Nephron (organoid): Measurements from ENCODE around the gene RCN1.
A peak's percentile ranks its signal among the peaks of the same experiment; 100 is the strongest.

Experiments used
- H3K27ac Mint-ChIP-seq, 3 experiments: 2 replicates each; pipeline ENCODE4 v1.8.0; 2020; ENCODE audit warnings: mixed read lengths in 3 of 3, mild to moderate bottlenecking in 2 of 3, moderate library complexity in 1 of 3
- H3K27me3 Mint-ChIP-seq: 2 replicates; pipeline ENCODE4 v1.8.0; 2021; ENCODE audit warnings: low read depth, mild to moderate bottlenecking, moderate library complexity, mixed read lengths
- H3K36me3 Mint-ChIP-seq: 2 replicates; pipeline ENCODE4 v1.8.0; 2020; ENCODE audit warnings: low read depth, mixed read lengths
- H3K4me1 Mint-ChIP-seq: 2 replicates; pipeline ENCODE4 v1.8.0; 2020; ENCODE audit warnings: mixed read lengths
- H3K4me3 Mint-ChIP-seq, 3 experiments: 2 replicates each; pipeline ENCODE4 v1.8.0; 2020; ENCODE audit warnings: mild to moderate bottlenecking in 3 of 3, mixed read lengths in 3 of 3, moderate library complexity in 2 of 3
- H3K9me3 Mint-ChIP-seq: 2 replicates; pipeline ENCODE4 v1.8.0; 2020; ENCODE audit warnings: mixed read lengths
- CTCF ChIP-seq, 3 experiments: fragments of 200-600 bp; sonication (generic); IDR thresholded peaks; one replicate each; pipeline ENCODE4 v1.5.0; 2021; ENCODE audit warnings: antibody characterized with exemption in 3 of 3; ENCODE audit not compliant: unreplicated experiment in 3 of 3

The RCN1 gene

GRCh38 chr11:32081129-32081641 lies 9.7 kb upstream of the RCN1 start:
- Mint-ChIP-seq H3K36me3 (no peaks in the 10 kb centered on the region), H3K4me1 (peaks cover 39% of the 10 kb centered on the region), H3K9me3 (peaks cover 15% of the 10 kb centered on the region), H3K4me3 (peak overlapping the region in 1 of 3 experiments; percentile 15), H3K27me3 (peaks cover 16% of the 10 kb centered on the region), H3K27ac (peak overlapping the region; percentile 34 to 86 (median 54))
- TF ChIP-seq CTCF (IDR thresholded peaks at IDR 0.05; ENCODE audit: unreplicated experiment in 3 of 3) = no peak

- Mint-ChIP-seq H3K4me3 (no peak overlapping the region), H3K27me3 (peaks cover 14% of the 10 kb centered on the region), H3K36me3 (no peaks in the 10 kb centered on the region), H3K27ac (no peak overlapping the region), H3K9me3 (peaks cover 18% of the 10 kb centered on the region), H3K4me1 (peaks cover 39% of the 10 kb centered on the region)
- no peak for TF ChIP-seq CTCF (IDR thresholded peaks at IDR 0.05; ENCODE audit: unreplicated experiment in 3 of 3)
Measured at GRCh38 chr11:32081901-32082300, 9.0 kb upstream of the RCN1 start.

- TF ChIP-seq CTCF (IDR thresholded peaks at IDR 0.05; ENCODE audit: unreplicated experiment in 3 of 3) = no peak
- Mint-ChIP-seq H3K9me3 (peaks cover 15% of the 10 kb centered on the region), H3K27ac (no peak overlapping the region), H3K4me1 (peaks cover 39% of the 10 kb centered on the region), H3K4me3 (no peak overlapping the region), H3K27me3 (peaks cover 9% of the 10 kb centered on the region), H3K36me3 (no peaks in the 10 kb centered on the region)
Measured at GRCh38 chr11:32082346-32082986, 8.4 kb upstream of the RCN1 start.

GRCh38 chr11:32087597-32087996 lies 3.3 kb upstream of the RCN1 start:
- H3K9me3 Mint-ChIP-seq = peaks cover 7% of the 10 kb centered on the region
- peak overlapping the region in 2 of 3 experiments; percentile 3 to 25 for H3K27ac Mint-ChIP-seq
- H3K4me1 Mint-ChIP-seq = peaks cover 39% of the 10 kb centered on the region
- no peaks in the 10 kb centered on the region for H3K27me3 Mint-ChIP-seq
- no peak for TF ChIP-seq CTCF (IDR thresholded peaks at IDR 0.05; ENCODE audit: unreplicated experiment in 3 of 3)
- H3K36me3 Mint-ChIP-seq = no peaks in the 10 kb centered on the region
- H3K4me3 Mint-ChIP-seq = peak overlapping the region in 1 of 3 experiments; percentile 3

- H3K27me3 Mint-ChIP-seq = no peaks in the 10 kb centered on the region
- H3K27ac Mint-ChIP-seq = peak overlapping the region; percentile 3 to 51 (median 23)
- peaks cover 39% of the 10 kb centered on the region for H3K4me1 Mint-ChIP-seq
- TF ChIP-seq CTCF (IDR thresholded peaks at IDR 0.05; ENCODE audit: unreplicated experiment in 3 of 3) = no peak
- H3K4me3 Mint-ChIP-seq = peak overlapping the region in 2 of 3 experiments; percentile 29 to 54
- H3K36me3 Mint-ChIP-seq = peaks cover 6% of the 10 kb centered on the region
- H3K9me3 Mint-ChIP-seq = peaks cover 5% of the 10 kb centered on the region
Measured at GRCh38 chr11:32088117-32088941, 2.5 kb upstream of the RCN1 start.
